22Rv1 (cell line): ENCODE data around the gene FGF4.

Source experiments
- H3K27ac ChIP-seq: fragments of 450-650 bp; 2 replicates; pipeline ENCODE4 v1.5.1; 2017
- CTCF ChIP-seq: fragments of 450-650 bp; IDR thresholded peaks from 2 replicates; pipeline ENCODE4 v1.5.1; 2017; ENCODE audit warnings: mild to moderate bottlenecking
- ZFX ChIP-seq: fragments of 450-650 bp; IDR thresholded peaks from 2 replicates; pipeline ENCODE4 v1.6.1; 2017; ENCODE audit warnings: antibody characterized with exemption, borderline replicate concordance

Gene FGF4

GRCh38 chr11:69818603-69819441, 43.7 kb upstream of the FGF4 start, which contains the start of gene FGF3:
Gene FGF3 (minus strand): TSS chr11:69819416. CDS start chr11:69818933, 483 bp downstream.
- TF ChIP-seq ZFX = no peak
- no peak for TF ChIP-seq CTCF
- no peak within 1 kb of the TSS for H3K27ac ChIP-seq

DNA sequence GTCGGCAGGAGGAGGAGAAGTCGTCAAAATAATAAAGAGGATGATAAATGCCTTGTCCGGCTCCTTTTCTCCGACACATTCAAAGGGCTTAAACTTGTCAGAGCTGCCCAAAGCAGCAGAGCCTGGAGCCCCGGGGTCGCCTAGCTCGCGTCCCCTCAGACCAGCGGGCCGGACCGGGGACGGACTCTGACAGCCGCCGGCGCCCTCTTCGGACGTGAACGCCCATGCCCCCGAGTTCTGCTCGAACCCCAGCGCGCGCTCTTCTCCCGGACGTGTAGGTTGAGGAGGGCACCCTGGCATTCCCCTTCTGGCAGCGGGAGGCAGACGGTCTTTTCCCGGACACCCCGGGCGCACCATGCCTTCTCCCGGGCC, 43.1 kb upstream of the FGF4 start:
- no peak overlapping the region for H3K27ac ChIP-seq
- TF ChIP-seq ZFX = no peak
- no peak for TF ChIP-seq CTCF

DNA sequence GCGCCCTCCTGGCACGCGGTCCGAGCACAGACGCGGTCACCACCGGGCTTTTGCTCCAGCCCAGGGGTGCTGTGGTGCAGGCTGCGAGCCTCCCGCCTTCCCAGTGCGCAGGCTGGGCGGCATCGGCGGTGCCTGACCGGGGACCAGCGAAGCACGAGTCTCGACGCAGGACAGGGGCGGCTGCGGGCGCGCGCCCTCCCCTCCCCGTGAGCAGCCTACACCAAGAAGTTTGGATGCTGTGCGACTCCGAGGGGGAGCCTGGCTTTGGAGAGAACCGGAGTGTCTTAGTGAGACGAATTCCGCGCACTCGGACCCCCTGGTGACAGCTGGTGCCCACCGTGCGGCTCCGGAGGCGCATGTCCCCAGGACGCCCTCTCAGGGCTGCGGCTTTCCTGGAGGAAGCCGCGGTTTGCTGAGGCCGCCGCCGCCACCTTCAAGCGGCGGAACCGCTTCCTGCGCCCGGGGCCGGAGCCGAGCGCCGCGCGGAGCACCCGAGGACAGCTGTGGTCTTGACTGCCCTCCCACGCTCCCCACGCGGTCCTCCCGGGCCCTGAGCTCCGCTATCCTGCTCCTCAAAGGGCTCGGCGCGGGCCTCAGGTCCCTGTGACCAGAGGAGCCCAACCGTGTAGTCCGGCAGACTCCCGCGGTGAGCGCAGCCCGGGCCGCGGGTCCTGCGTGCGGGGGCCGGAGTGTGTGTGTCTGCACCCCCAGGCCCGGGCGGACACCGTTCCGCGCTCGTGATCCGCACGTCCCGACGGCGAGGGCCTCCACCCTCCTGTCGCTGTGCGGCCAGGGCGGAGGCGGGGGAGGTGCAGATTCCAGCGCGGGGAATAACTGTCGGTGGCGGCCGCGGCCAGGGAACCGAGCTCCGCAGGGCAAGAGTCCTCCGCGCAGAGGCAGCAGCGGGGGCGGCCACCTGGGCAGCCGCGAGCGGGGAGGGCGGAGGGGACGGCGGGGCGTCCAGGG, 42.4 kb upstream of the FGF4 start:
- TF ChIP-seq ZFX (no peak), CTCF (no peak)
- H3K27ac ChIP-seq = no peak overlapping the region

GRCh38 chr11:69816671-69817070, 41.5 kb upstream of the FGF4 start:
- TF ChIP-seq ZFX (no peak), CTCF (no peak)
- H3K27ac ChIP-seq = no peak overlapping the region

DNA sequence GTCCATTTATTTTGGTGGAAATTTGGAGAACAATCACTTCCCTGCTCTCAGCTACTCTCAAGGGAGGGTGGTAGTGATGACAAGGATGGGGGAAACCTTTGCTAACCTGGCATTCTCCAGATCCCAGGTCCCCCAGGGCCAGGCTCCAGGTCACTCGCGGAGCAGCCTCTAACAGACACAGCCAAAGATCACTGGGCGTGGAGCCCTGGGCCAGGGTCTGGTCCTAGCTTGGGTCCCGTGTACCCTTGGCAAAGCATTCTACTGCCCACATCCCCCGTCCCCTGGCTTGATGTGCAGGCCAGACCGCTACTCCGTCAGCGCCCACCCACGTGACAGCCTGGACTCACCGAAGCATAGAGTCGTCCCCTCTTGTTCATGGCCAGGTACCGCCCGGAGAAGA, 40.8 kb upstream of the FGF4 start:
- no peak overlapping the region for H3K27ac ChIP-seq
- TF ChIP-seq CTCF = no peak
- no peak for TF ChIP-seq ZFX

DNA sequence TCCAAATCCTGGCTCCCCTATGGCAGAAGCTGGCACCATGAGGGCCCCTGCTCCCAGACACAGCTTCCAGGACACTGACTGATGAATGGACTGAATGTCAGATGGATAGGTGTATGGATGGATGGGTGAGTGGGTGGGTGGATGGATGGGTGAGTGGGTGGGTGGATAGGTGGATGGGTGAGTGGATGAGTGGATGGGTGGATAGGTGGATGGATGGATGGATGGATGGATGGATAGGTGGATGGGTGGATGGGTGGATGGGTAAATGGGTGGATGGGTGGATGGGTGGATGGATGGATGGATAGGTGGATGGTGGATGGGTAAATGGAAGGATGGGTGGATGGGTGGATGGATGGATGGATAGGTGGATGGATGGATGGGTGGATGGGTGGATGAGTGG, 39.8 kb upstream of the FGF4 start:
- no peak for TF ChIP-seq CTCF
- no peak for TF ChIP-seq ZFX
- no peak overlapping the region for H3K27ac ChIP-seq
